ENCODE data around the gene STPG2.

STPG2 gene

GRCh38 chr4:98125585-98125984 lies 17.7 kb downstream of the STPG2 start:
- TF ChIP-seq POLR2A (IDR thresholded peaks at IDR 0.05; ENCODE audit: low read length) (no peak), GATA1 (IDR thresholded peaks at IDR 0.05; ENCODE audit: low read depth, low read length) (no peak)
- DNase-seq = no peak

- TF ChIP-seq GATA1 (IDR thresholded peaks at IDR 0.05; ENCODE audit: low read depth, low read length) = no peak
- TF ChIP-seq POLR2A (IDR thresholded peaks at IDR 0.05; ENCODE audit: low read length) = no peak
- no peak for DNase-seq
Measured at GRCh38 chr4:98117363-98117762, 25.9 kb downstream of the STPG2 start.

GRCh38 chr4:98113012-98113411 lies 30.3 kb downstream of the STPG2 start:
- TF ChIP-seq POLR2A (IDR thresholded peaks at IDR 0.05; ENCODE audit: low read length) (no peak), GATA1 (IDR thresholded peaks at IDR 0.05; ENCODE audit: low read depth, low read length) (no peak)
- peak; percentile 16 to 44 for DNase-seq

- DNase-seq = no peak
- TF ChIP-seq GATA1 (IDR thresholded peaks at IDR 0.05; ENCODE audit: low read depth, low read length) (no peak), POLR2A (IDR thresholded peaks at IDR 0.05; ENCODE audit: low read length) (no peak)
Measured at GRCh38 chr4:98110929-98111328, 32.3 kb downstream of the STPG2 start.

GRCh38 chr4:98110214-98110613 lies 33.1 kb downstream of the STPG2 start:
- no peak for TF ChIP-seq POLR2A (IDR thresholded peaks at IDR 0.05; ENCODE audit: low read length)
- no peak for TF ChIP-seq GATA1 (IDR thresholded peaks at IDR 0.05; ENCODE audit: low read depth, low read length)
- DNase-seq = no peak

- TF ChIP-seq GATA1 (IDR thresholded peaks at IDR 0.05; ENCODE audit: low read depth, low read length) (no peak), POLR2A (IDR thresholded peaks at IDR 0.05; ENCODE audit: low read length) (no peak)
- no peak for DNase-seq
Measured at GRCh38 chr4:98102660-98103059, 40.6 kb downstream of the STPG2 start.

- no peak for DNase-seq
- TF ChIP-seq GATA1 (IDR thresholded peaks at IDR 0.05; ENCODE audit: low read depth, low read length) (no peak), POLR2A (IDR thresholded peaks at IDR 0.05; ENCODE audit: low read length) (no peak)
Measured at GRCh38 chr4:98101988-98102387, 41.3 kb downstream of the STPG2 start.

- TF ChIP-seq GATA1 (IDR thresholded peaks at IDR 0.05; ENCODE audit: low read depth, low read length) = no peak
- TF ChIP-seq POLR2A (IDR thresholded peaks at IDR 0.05; ENCODE audit: low read length) = no peak
- no peak for DNase-seq
Measured at GRCh38 chr4:98098764-98099163, 44.5 kb downstream of the STPG2 start.

GRCh38 chr4:98094118-98094517 lies 49.2 kb downstream of the STPG2 start:
- TF ChIP-seq POLR2A (IDR thresholded peaks at IDR 0.05; ENCODE audit: low read length) = no peak
- no peak for TF ChIP-seq GATA1 (IDR thresholded peaks at IDR 0.05; ENCODE audit: low read depth, low read length)
- DNase-seq = no peak

- no peak for TF ChIP-seq GATA1 (IDR thresholded peaks at IDR 0.05; ENCODE audit: low read depth, low read length)
- no peak for TF ChIP-seq POLR2A (IDR thresholded peaks at IDR 0.05; ENCODE audit: low read length)
- no peak for DNase-seq
Measured at GRCh38 chr4:98093662-98094061, 49.6 kb downstream of the STPG2 start.

- TF ChIP-seq GATA1 (IDR thresholded peaks at IDR 0.05; ENCODE audit: low read depth, low read length) (no peak), POLR2A (IDR thresholded peaks at IDR 0.05; ENCODE audit: low read length) (no peak)
- DNase-seq = peak; percentile 22 to 48
Measured at GRCh38 chr4:98092833-98093439, 50.3 kb downstream of the STPG2 start.

- no peak for DNase-seq
- TF ChIP-seq POLR2A (IDR thresholded peaks at IDR 0.05; ENCODE audit: low read length) (no peak), GATA1 (IDR thresholded peaks at IDR 0.05; ENCODE audit: low read depth, low read length) (no peak)
Measured at GRCh38 chr4:98081936-98082335, 61.3 kb downstream of the STPG2 start.

GRCh38 chr4:98068495-98068894 lies 74.8 kb downstream of the STPG2 start:
- no peak for TF ChIP-seq POLR2A (IDR thresholded peaks at IDR 0.05; ENCODE audit: low read length)
- no peak for TF ChIP-seq GATA1 (IDR thresholded peaks at IDR 0.05; ENCODE audit: low read depth, low read length)

GRCh38 chr4:98055800-98056501 lies 87.3 kb downstream of the STPG2 start:
- DNase-seq = no peak
- TF ChIP-seq POLR2A (IDR thresholded peaks at IDR 0.05; ENCODE audit: low read length) (no peak), GATA1 (IDR thresholded peaks at IDR 0.05; ENCODE audit: low read depth, low read length) (no peak)

More at GRCh38 chr4:98068495-98068894, 74.8 kb downstream of the STPG2 start:
- DNase-seq = no peak

GRCh38 chr4:98046665-98047064 lies 96.6 kb downstream of the STPG2 start:
- no peak for DNase-seq
- TF ChIP-seq GATA1 (IDR thresholded peaks at IDR 0.05; ENCODE audit: low read depth, low read length) (no peak), POLR2A (IDR thresholded peaks at IDR 0.05; ENCODE audit: low read length) (no peak)

Measured in erythroblast (primary cell).